NCI-H526 (cell line): ENCODE measurements around the gene UBC.
A peak's percentile ranks its signal among the peaks of the same experiment; 100 is the strongest.

Experiments
- DNase-seq, 2 experiments: peaks; one replicate each; lab custom pipeline; 2025; lab: John Stamatoyannopoulos, UW

UBC gene

GRCh38 chr12:124864326-124864752 is 50.1 kb downstream of the UBC start:
- DNase-seq = no peak

- DNase-seq = peak; percentile 6 to 90
Measured at GRCh38 chr12:124863416-124864325, 50.8 kb downstream of the UBC start, which contains the start of gene SCARB1. Gene SCARB1, minus strand, starts transcription at chr12:124863864. Its CDS starts 144 bp downstream, at chr12:124863720.

GRCh38 chr12:124862768-124863415 is 51.6 kb downstream of the UBC start:
- peak; percentile 23 to 55 for DNase-seq

GRCh38 chr12:124861898-124862676 is 52.4 kb downstream of the UBC start:
- no peak for DNase-seq
